KOPT-K1 (cell line): ENCODE data around the gene LCP1.

Experiments
- H3K27ac ChIP-seq: fragments of 200-600 bp; sonication (generic); 2 replicates; pipeline ENCODE4 v1.5.1; 2016; ENCODE audit warnings: antibody characterized with exemption, mild to moderate bottlenecking, low read depth, low read length; ENCODE audit not compliant: poor library complexity, severe bottlenecking
- H3K36me3 ChIP-seq: fragments of 200-600 bp; sonication (generic); 2 replicates; pipeline ENCODE4 v1.5.1; 2017; ENCODE audit warnings: antibody characterized with exemption, mild to moderate bottlenecking, low read length, moderate library complexity; ENCODE audit not compliant: insufficient read depth
- H3K9me3 ChIP-seq: fragments of 200-600 bp; sonication (generic); 2 replicates; pipeline ENCODE4 v1.5.1; 2017; ENCODE audit warnings: antibody characterized with exemption, low read length, mild to moderate bottlenecking; ENCODE audit not compliant: insufficient read depth, poor library complexity, severe bottlenecking

Gene LCP1

GRCh38 chr13:46154136-46154801 is 27.7 kb downstream of the LCP1 start:
- no peak overlapping the region for H3K27ac ChIP-seq
- H3K36me3 ChIP-seq: peaks cover 100% of the 10 kb centered on the region
- no peaks in the 10 kb centered on the region for H3K9me3 ChIP-seq

DNA sequence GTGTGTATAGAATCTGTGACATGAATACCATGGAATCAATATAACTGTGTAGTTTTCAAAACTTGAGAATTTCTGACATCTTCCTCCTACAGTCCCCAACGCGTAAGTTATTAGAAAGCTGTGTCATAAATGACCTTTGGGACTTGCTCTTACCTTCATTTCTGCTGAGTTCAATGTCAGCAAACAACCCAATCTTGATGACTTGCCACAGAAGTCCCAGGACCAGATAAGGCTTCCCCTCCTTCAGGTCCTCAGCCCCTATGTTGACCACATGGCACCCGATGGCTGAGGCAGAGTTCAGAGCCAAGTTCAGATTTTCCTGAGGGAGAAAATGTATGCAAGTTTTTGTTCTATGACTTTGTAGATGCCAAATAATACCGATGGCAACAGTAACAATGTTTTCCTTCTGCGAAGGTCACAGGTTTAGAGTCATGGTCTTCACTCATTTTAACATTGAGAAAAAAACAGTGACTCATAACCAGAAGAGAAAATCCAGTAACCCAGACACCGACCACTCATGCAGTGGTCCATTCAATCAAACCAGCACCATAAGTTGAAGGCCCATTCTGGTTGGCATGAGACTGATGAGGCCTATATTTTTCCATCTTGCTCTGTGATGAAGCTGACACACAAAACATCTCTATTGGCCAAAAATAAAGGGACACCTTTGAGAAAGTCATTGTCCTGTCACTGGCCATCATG is 29.2 kb downstream of the LCP1 start:
- Histone ChIP-seq H3K27ac (no peak overlapping the region), H3K9me3 (no peaks in the 10 kb centered on the region), H3K36me3 (peaks cover 100% of the 10 kb centered on the region)

- no peaks in the 10 kb centered on the region for H3K9me3 ChIP-seq
- no peak overlapping the region for H3K27ac ChIP-seq
- H3K36me3 ChIP-seq: peaks cover 99% of the 10 kb centered on the region
These were observed 31.8 kb downstream of the LCP1 start for GRCh38 chr13:46150134-46150693.

DNA sequence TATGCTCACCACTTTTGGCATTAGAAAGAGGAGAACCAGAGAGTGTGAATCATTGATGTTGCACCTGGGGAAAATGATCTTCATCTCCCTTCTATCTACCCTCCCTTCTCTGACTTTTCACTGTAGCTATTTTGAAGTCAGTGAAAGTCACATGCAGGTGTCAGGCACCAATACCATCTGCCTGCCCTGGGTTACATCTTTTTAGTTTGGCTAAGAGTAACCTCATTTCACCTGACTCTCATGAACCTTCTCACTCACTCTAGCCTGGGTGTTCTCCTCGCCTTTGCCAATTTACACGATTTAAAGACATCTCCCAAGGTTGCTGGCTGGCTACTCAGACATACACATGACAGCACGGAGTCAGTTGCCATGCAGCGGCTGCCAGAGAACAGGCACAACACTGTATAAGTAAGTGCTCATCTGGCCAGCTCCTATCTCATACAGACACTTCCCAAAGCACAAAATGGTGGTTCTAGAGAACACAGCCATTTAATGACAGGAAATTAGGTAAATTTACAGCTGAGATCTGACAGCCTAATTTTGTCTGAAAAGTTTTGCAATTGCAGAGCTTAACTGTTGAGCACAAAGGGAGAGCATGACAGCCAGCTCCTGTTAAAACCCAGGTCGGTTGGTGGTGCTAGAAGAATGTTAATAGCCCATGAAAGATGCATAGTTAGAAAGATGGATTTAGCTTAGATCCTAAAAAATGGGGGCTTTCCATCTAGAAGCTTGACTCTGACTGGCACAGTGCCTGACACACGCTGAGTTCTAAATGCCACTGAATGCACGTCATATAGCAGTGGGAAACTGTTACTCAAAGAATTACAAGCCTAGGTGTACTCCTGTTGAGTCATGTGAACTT is 32.5 kb downstream of the LCP1 start:
- Histone ChIP-seq H3K27ac (no peak overlapping the region), H3K36me3 (peaks cover 99% of the 10 kb centered on the region), H3K9me3 (no peaks in the 10 kb centered on the region)

- no peak overlapping the region for H3K27ac ChIP-seq
- H3K36me3 ChIP-seq: peaks cover 99% of the 10 kb centered on the region
- no peaks in the 10 kb centered on the region for H3K9me3 ChIP-seq
These were observed 35.1 kb downstream of the LCP1 start for GRCh38 chr13:46146898-46147297.

- H3K9me3 ChIP-seq: no peaks in the 10 kb centered on the region
- H3K27ac ChIP-seq: no peak overlapping the region
- H3K36me3 ChIP-seq: peaks cover 99% of the 10 kb centered on the region
These were observed 36.0 kb downstream of the LCP1 start for GRCh38 chr13:46145950-46146349.

DNA sequence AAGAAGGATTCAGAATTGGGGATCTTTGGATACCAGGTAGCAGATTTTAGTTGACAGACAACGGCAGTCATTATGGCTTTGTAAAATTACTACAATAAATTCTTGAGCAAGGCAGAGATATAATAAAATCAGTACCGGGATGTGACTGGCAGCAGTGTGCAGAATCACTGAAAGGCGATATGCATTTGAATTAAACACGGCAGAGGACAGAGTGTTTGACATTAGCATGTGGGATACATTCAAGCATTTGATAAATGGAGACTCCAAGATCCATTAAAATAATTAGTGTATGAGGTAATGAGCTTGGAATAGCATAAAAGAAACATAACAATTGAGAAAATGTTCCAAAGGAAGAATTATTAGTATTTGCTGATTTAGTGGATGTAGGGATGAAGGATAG is 36.8 kb downstream of the LCP1 start:
- Histone ChIP-seq H3K9me3 (no peaks in the 10 kb centered on the region), H3K27ac (no peak overlapping the region), H3K36me3 (peaks cover 99% of the 10 kb centered on the region)

DNA sequence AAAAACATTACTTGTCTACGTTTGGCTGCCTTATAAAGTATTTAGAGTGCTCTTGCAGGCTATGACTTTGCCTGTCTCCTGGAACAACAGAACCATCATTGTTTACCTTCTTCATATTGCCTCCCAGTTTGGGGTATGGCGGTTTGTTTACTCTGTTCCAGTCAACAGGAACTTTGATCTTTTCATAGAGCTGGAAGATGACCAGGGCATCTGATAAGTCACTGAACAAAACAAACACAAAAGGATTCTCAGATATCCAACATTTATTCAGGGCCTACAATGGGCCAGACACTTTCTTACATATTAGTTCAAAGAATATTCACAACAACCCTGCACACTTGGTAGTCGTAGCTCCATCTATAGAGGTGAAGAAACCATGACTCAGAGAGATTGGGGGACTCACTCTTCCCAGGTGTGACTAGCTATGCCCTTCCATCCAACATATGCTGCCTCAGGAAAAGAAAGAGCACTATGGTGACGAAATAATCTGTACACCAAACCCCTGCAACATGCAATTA is 38.7 kb downstream of the LCP1 start:
- Histone ChIP-seq H3K36me3 (peaks cover 99% of the 10 kb centered on the region), H3K27ac (no peak overlapping the region)

GRCh38 chr13:46142776-46143175 is 39.2 kb downstream of the LCP1 start:
- H3K9me3 ChIP-seq: no peaks in the 10 kb centered on the region
- no peak overlapping the region for H3K27ac ChIP-seq
- H3K36me3 ChIP-seq: peaks cover 99% of the 10 kb centered on the region

More for the DNA sequence above, 38.7 kb downstream of the LCP1 start:
- H3K9me3 ChIP-seq: no peaks in the 10 kb centered on the region

GRCh38 chr13:46140044-46140443 is 41.9 kb downstream of the LCP1 start:
- H3K9me3 ChIP-seq: no peaks in the 10 kb centered on the region
- H3K36me3 ChIP-seq: peaks cover 100% of the 10 kb centered on the region
- H3K27ac ChIP-seq: no peak overlapping the region

GRCh38 chr13:46137627-46138317 is 44.2 kb downstream of the LCP1 start:
- Histone ChIP-seq H3K27ac (no peak overlapping the region), H3K36me3 (peaks cover 100% of the 10 kb centered on the region), H3K9me3 (no peaks in the 10 kb centered on the region)

DNA sequence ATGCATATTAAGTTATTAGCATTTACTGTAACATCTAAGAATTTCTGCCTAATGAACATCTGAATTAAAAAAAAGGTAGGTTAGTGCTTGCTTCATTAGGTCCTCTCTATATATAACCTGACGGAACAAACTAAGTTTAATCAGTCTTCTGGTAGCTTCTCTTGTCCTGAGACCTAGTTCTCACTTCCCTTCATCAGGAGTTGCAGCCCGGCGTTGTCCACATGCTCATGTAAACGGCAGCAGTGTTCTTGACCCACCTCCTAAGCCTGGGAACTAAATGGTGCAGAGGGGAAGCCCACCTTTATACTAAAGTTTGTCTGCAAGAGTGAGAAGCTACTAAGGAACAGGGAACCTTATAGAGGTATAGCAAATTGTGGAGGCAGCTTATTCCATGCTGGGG is 45.3 kb downstream of the LCP1 start:
- Histone ChIP-seq H3K9me3 (no peaks in the 10 kb centered on the region), H3K27ac (no peak overlapping the region), H3K36me3 (peaks cover 100% of the 10 kb centered on the region)

DNA sequence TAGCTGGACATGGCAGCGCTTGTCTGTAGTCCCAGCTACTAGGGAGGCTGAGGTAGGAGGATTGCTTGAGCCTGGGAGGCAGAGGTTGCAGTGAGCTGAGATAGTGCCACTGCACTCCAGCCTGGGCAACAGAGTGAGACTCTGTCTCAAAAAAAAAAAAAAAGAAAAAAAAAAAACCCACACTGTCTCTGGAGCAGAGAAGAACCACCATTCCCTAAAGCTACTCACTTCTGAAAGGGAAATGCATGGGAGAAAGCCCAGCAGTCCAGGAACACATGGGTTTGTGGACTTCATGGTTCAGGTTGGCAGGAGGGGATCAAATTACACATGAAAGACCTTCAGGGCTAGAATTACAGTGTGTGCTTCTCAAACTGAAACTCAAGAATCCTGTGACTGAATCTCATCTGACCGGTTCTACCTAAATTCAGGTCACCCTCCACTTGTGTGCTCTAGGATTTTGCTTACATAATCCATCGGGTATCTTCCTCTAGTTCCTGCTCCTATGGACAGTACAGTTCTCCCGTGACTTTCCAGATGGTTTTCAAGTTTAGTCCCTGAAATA is 46.9 kb downstream of the LCP1 start:
- Histone ChIP-seq H3K27ac (no peak overlapping the region), H3K36me3 (peaks cover 100% of the 10 kb centered on the region)

DNA sequence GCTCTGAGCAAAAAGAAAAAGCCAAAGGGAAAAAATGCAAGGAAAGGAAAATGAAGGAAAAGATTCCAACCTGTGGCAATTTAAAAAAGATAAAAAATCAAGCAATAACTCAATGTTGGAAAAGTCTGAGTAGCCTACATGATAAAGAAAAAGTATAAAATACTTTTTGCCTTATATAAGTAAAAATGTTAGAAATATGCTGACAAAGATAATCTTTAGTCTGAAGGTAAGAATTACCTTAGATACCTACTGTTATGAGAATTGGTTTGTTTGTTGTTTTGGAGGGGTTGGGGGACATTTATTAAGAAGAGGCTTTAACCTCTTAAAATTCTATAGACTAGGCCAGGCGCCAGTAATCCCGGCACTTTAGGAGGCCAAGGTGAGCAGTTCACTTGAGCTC is 47.5 kb downstream of the LCP1 start:
- Histone ChIP-seq H3K27ac (no peak overlapping the region), H3K9me3 (no peaks in the 10 kb centered on the region), H3K36me3 (peaks cover 100% of the 10 kb centered on the region)

More for the DNA sequence above, 46.9 kb downstream of the LCP1 start:
- no peaks in the 10 kb centered on the region for H3K9me3 ChIP-seq
